Activated naive CD8-positive, alpha-beta T cell (primary cell): ENCODE data around the gene TFF3.

Source experiments
- H3K27ac Mint-ChIP-seq: one replicate; pipeline ENCODE4 v1.8.0; 2021; ENCODE audit warnings: mixed read lengths
- H3K27me3 Mint-ChIP-seq: one replicate; pipeline ENCODE4 v1.8.0; 2021; ENCODE audit warnings: mixed read lengths
- H3K36me3 Mint-ChIP-seq: one replicate; pipeline ENCODE4 v1.8.0; 2021; ENCODE audit warnings: mixed read lengths
- H3K4me1 Mint-ChIP-seq: one replicate; pipeline ENCODE4 v1.8.0; 2021; ENCODE audit warnings: low read depth, mixed read lengths
- H3K4me3 Mint-ChIP-seq: one replicate; pipeline ENCODE4 v1.8.0; 2021; ENCODE audit warnings: mild to moderate bottlenecking, mixed read lengths
- H3K9me3 Mint-ChIP-seq: one replicate; pipeline ENCODE4 v1.8.0; 2021; ENCODE audit warnings: low read depth, mixed read lengths

Gene TFF3

GRCh38 chr21:42317826-42318746, 2.9 kb upstream of the TFF3 start:
- no peak overlapping the region for H3K4me3 Mint-ChIP-seq
- no peaks in the 10 kb centered on the region for H3K36me3 Mint-ChIP-seq
- H3K27me3 Mint-ChIP-seq: no peaks in the 10 kb centered on the region
- no peaks in the 10 kb centered on the region for H3K9me3 Mint-ChIP-seq
- peaks cover 2% of the 10 kb centered on the region for H3K4me1 Mint-ChIP-seq
- H3K27ac Mint-ChIP-seq: no peak overlapping the region

- H3K27me3 Mint-ChIP-seq: no peaks in the 10 kb centered on the region
- H3K4me1 Mint-ChIP-seq: peaks cover 2% of the 10 kb centered on the region
- no peak overlapping the region for H3K27ac Mint-ChIP-seq
- no peaks in the 10 kb centered on the region for H3K9me3 Mint-ChIP-seq
- no peak overlapping the region for H3K4me3 Mint-ChIP-seq
- H3K36me3 Mint-ChIP-seq: no peaks in the 10 kb centered on the region
Measured at GRCh38 chr21:42317341-42317741, 2.1 kb upstream of the TFF3 start.

- no peak overlapping the region for H3K4me3 Mint-ChIP-seq
- no peaks in the 10 kb centered on the region for H3K27me3 Mint-ChIP-seq
- H3K36me3 Mint-ChIP-seq: no peaks in the 10 kb centered on the region
- no peak overlapping the region for H3K27ac Mint-ChIP-seq
- peaks cover 2% of the 10 kb centered on the region for H3K4me1 Mint-ChIP-seq
- H3K9me3 Mint-ChIP-seq: no peaks in the 10 kb centered on the region
Measured at GRCh38 chr21:42316891-42317290, 1.7 kb upstream of the TFF3 start.

- Mint-ChIP-seq H3K4me3 (no peak overlapping the region), H3K27ac (no peak overlapping the region), H3K27me3 (no peaks in the 10 kb centered on the region), H3K36me3 (no peaks in the 10 kb centered on the region), H3K4me1 (peaks cover 5% of the 10 kb centered on the region), H3K9me3 (no peaks in the 10 kb centered on the region)
Measured at GRCh38 chr21:42314616-42315295, 453 bp downstream of the TFF3 start.

- H3K4me1 Mint-ChIP-seq: peaks cover 8% of the 10 kb centered on the region
- H3K36me3 Mint-ChIP-seq: no peaks in the 10 kb centered on the region
- H3K4me3 Mint-ChIP-seq: no peak overlapping the region
- no peaks in the 10 kb centered on the region for H3K27me3 Mint-ChIP-seq
- H3K27ac Mint-ChIP-seq: no peak overlapping the region
- no peaks in the 10 kb centered on the region for H3K9me3 Mint-ChIP-seq
Measured at GRCh38 chr21:42313501-42313969, 1.7 kb downstream of the TFF3 start.

GRCh38 chr21:42312626-42313104, 2.5 kb downstream of the TFF3 start:
- peaks cover 8% of the 10 kb centered on the region for H3K4me1 Mint-ChIP-seq
- H3K4me3 Mint-ChIP-seq: no peak overlapping the region
- H3K9me3 Mint-ChIP-seq: no peaks in the 10 kb centered on the region
- H3K27ac Mint-ChIP-seq: no peak overlapping the region
- no peaks in the 10 kb centered on the region for H3K36me3 Mint-ChIP-seq
- no peaks in the 10 kb centered on the region for H3K27me3 Mint-ChIP-seq

- H3K4me3 Mint-ChIP-seq: no peak overlapping the region
- H3K4me1 Mint-ChIP-seq: peaks cover 11% of the 10 kb centered on the region
- H3K36me3 Mint-ChIP-seq: no peaks in the 10 kb centered on the region
- no peaks in the 10 kb centered on the region for H3K27me3 Mint-ChIP-seq
- no peak overlapping the region for H3K27ac Mint-ChIP-seq
- H3K9me3 Mint-ChIP-seq: no peaks in the 10 kb centered on the region
Measured at GRCh38 chr21:42311816-42312625, 3.2 kb downstream of the TFF3 start.

- H3K4me1 Mint-ChIP-seq: peaks cover 17% of the 10 kb centered on the region
- no peaks in the 10 kb centered on the region for H3K36me3 Mint-ChIP-seq
- H3K27me3 Mint-ChIP-seq: no peaks in the 10 kb centered on the region
- H3K9me3 Mint-ChIP-seq: no peaks in the 10 kb centered on the region
- H3K27ac Mint-ChIP-seq: no peak overlapping the region
- no peak overlapping the region for H3K4me3 Mint-ChIP-seq
Measured at GRCh38 chr21:42311160-42311559, 4.0 kb downstream of the TFF3 start.

GRCh38 chr21:42310411-42311001, 4.7 kb downstream of the TFF3 start:
- H3K9me3 Mint-ChIP-seq: no peaks in the 10 kb centered on the region
- peaks cover 17% of the 10 kb centered on the region for H3K4me1 Mint-ChIP-seq
- no peak overlapping the region for H3K4me3 Mint-ChIP-seq
- no peaks in the 10 kb centered on the region for H3K36me3 Mint-ChIP-seq
- H3K27ac Mint-ChIP-seq: no peak overlapping the region
- H3K27me3 Mint-ChIP-seq: no peaks in the 10 kb centered on the region

GRCh38 chr21:42309753-42310213, 5.4 kb downstream of the TFF3 start:
- H3K9me3 Mint-ChIP-seq: no peaks in the 10 kb centered on the region
- H3K36me3 Mint-ChIP-seq: no peaks in the 10 kb centered on the region
- no peaks in the 10 kb centered on the region for H3K27me3 Mint-ChIP-seq
- H3K27ac Mint-ChIP-seq: no peak overlapping the region
- H3K4me3 Mint-ChIP-seq: no peak overlapping the region
- peaks cover 17% of the 10 kb centered on the region for H3K4me1 Mint-ChIP-seq

GRCh38 chr21:42308914-42309752, 6.1 kb downstream of the TFF3 start:
- Mint-ChIP-seq H3K27ac (no peak overlapping the region), H3K36me3 (no peaks in the 10 kb centered on the region), H3K4me3 (no peak overlapping the region)

GRCh38 chr21:42308161-42308913, 6.9 kb downstream of the TFF3 start:
- Mint-ChIP-seq H3K27me3 (no peaks in the 10 kb centered on the region), H3K27ac (no peak overlapping the region), H3K9me3 (no peaks in the 10 kb centered on the region), H3K36me3 (no peaks in the 10 kb centered on the region), H3K4me1 (peaks cover 17% of the 10 kb centered on the region), H3K4me3 (no peak overlapping the region)

More at GRCh38 chr21:42308914-42309752, 6.1 kb downstream of the TFF3 start:
- Mint-ChIP-seq H3K27me3 (no peaks in the 10 kb centered on the region), H3K4me1 (peaks cover 17% of the 10 kb centered on the region), H3K9me3 (no peaks in the 10 kb centered on the region)

GRCh38 chr21:42307106-42307505, 8.1 kb downstream of the TFF3 start:
- H3K27ac Mint-ChIP-seq: no peak overlapping the region
- no peaks in the 10 kb centered on the region for H3K9me3 Mint-ChIP-seq
- H3K4me1 Mint-ChIP-seq: peaks cover 17% of the 10 kb centered on the region
- H3K27me3 Mint-ChIP-seq: no peaks in the 10 kb centered on the region
- no peak overlapping the region for H3K4me3 Mint-ChIP-seq
- H3K36me3 Mint-ChIP-seq: no peaks in the 10 kb centered on the region
